K562 (cell line): ENCODE measurements around the gene ADRA2B. TPM values are rescaled to one million over a fixed set of nuclear protein-coding genes. Genes with fewer than 3 reads are reported as not detected.

Source experiments
- ATAC-seq: fragments of 200-7000 bp; cut with Tn5 transposase; 3 replicates; pipeline ENCODE4 v1.9.1; 2020; ENCODE audit warnings: moderate library complexity
- BruUV-seq: library from RNA; stranded (reverse); fragments of 400-500 nt; replicated peaks from 2 replicates; lab custom pipeline; 2021; lab: Mats Ljungman, UMichigan
- CTCF ChIA-PET: fragments of 300-600 bp; formaldehyde crosslinking; extraction: SDS; loops from one replicate; lab custom pipeline; 2021; ENCODE audit warnings: low intra/inter-chr PET ratio; lab: Yijun Ruan, JAX
- POLR2A ChIA-PET: fragments of 300-600, 350-650 bp; sonication (Branson Sonifier 250); formaldehyde crosslinking; extraction: SDS; loops from one replicate; lab custom pipeline; 2021; ENCODE audit warnings: antibody characterized with exemption, inconsistent platforms; lab: Yijun Ruan, JAX
- DNase-seq, 4 experiments: peaks; one replicate each; pipeline versions ENCODE4 v3.0.0 to v3.0.0-alpha.2; 2011 to 2018; ENCODE audit warnings: low spot score in 3 of 4, mixed read lengths in 3 of 4; ENCODE audit errors: extremely low read depth in 1 of 4
- FAIRE-seq: peaks from 2 replicates; lab custom pipeline; 2011; peaks lifted over from hg19 to GRCh38; lab: Jason Lieb, UNC
- H2AFZ ChIP-seq: 2 replicates; pipeline ENCODE4 v1.6.0; 2011; ENCODE audit warnings: low read depth, low read length, control low read depth, inconsistent platforms
- H3K27ac ChIP-seq: fragments of 200-600 bp; 3 replicates; pipeline ENCODE4 v1.8.0; 2011; ENCODE audit warnings: low read depth, mild to moderate bottlenecking, control low read depth, inconsistent platforms, low read length, moderate library complexity, mixed read lengths; ENCODE audit errors: extremely low read depth
- H3K27me3 ChIP-seq, 2 experiments: fragments of 300-600 bp in 1 of 2; 2 replicates in 1 of 2; 3 replicates in 1 of 2; pipeline versions ENCODE4 v1.6.0 to v1.8.0; 2011; ENCODE audit warnings: inconsistent platforms in 2 of 2, low read length in 2 of 2, mild to moderate bottlenecking in 1 of 2, mixed read lengths in 1 of 2, moderate library complexity in 1 of 2; ENCODE audit not compliant: control insufficient read depth in 2 of 2, insufficient read depth in 2 of 2
- H3K36me3 ChIP-seq: fragments of 300-600 bp; 3 replicates; pipeline ENCODE4 v1.8.0; 2011; ENCODE audit warnings: mild to moderate bottlenecking, low read length, inconsistent platforms; ENCODE audit not compliant: control insufficient read depth, insufficient read depth
- H3K4me1 ChIP-seq, 2 experiments: fragments of 200-600 bp in 1 of 2; replicated peaks in 1 of 2; 2 replicates in 1 of 2; 3 replicates in 1 of 2; pipeline versions ENCODE4 v1.5.1 to v1.8.0; 2011; ENCODE audit warnings: inconsistent platforms in 2 of 2, low read length in 2 of 2, mild to moderate bottlenecking in 1 of 2, mixed read lengths in 1 of 2, moderate library complexity in 1 of 2; ENCODE audit not compliant: control insufficient read depth in 2 of 2, insufficient read depth in 2 of 2
- H3K4me2 ChIP-seq: 2 replicates; pipeline ENCODE4 v1.6.1; 2011; ENCODE audit warnings: low read length, control low read depth, inconsistent platforms, mixed read lengths; ENCODE audit not compliant: insufficient read depth
- H3K4me3 ChIP-seq: fragments of 200-600 bp; sonication (generic), shearing (Covaris generic); 2 replicates; pipeline ENCODE4 v1.5.1; 2016; ENCODE audit warnings: control low read depth, inconsistent platforms
- H3K79me2 ChIP-seq: fragments of 200-600 bp; 3 replicates; pipeline ENCODE4 v1.8.0; 2011; ENCODE audit warnings: low read length, inconsistent platforms; ENCODE audit not compliant: control insufficient read depth, insufficient read depth
- H3K9ac ChIP-seq, 2 experiments: 2 replicates each; pipeline versions ENCODE4 v1.6.0 to v1.6.1; 2011; ENCODE audit warnings: low read depth in 2 of 2, low read length in 2 of 2, control low read depth in 1 of 2, inconsistent platforms in 1 of 2, mild to moderate bottlenecking in 1 of 2, mixed read lengths in 1 of 2; ENCODE audit not compliant: insufficient read depth in 1 of 2
- H3K9me1 ChIP-seq: one replicate; pipeline ENCODE4 v1.6.0; 2011; ENCODE audit warnings: inconsistent platforms, mild to moderate bottlenecking, low read length, moderate library complexity; ENCODE audit not compliant: control insufficient read depth, insufficient read depth
- H3K9me3 ChIP-seq: replicated peaks from 2 replicates; pipeline ENCODE4 v1.5.1; 2011; ENCODE audit warnings: low read depth, low read length, inconsistent platforms; ENCODE audit not compliant: control insufficient read depth, insufficient read depth
- H4K20me1 ChIP-seq: replicated peaks from 2 replicates; pipeline ENCODE4 v1.6.1; 2011; ENCODE audit warnings: low read length, inconsistent platforms, mixed read lengths; ENCODE audit not compliant: control insufficient read depth, insufficient read depth
- E2F3 ChIP-seq: fragments of 250-450 bp; sonication (Bioruptor Pico); IDR thresholded peaks from 2 replicates; pipeline ENCODE4 v1.4.0; 2020; ENCODE audit warnings: mild to moderate bottlenecking
- ILK ChIP-seq: fragments of 450-650 bp; IDR thresholded peaks from 2 replicates; pipeline ENCODE4 v1.6.1; 2016; ENCODE audit warnings: missing genetic modification characterization, low read depth, mild to moderate bottlenecking, missing compliant biosample characterization, moderate library complexity, borderline replicate concordance
- IRF2 ChIP-seq: sonication (generic); formaldehyde crosslinking; IDR thresholded peaks from 2 replicates; pipeline ENCODE4 v1.8.1; 2022; ENCODE audit warnings: mild to moderate bottlenecking, missing genetic modification reagents
- MCM2 ChIP-seq: fragments of 450-650 bp; IDR thresholded peaks from 2 replicates; pipeline ENCODE4 v1.6.1; 2017; ENCODE audit warnings: low read depth, mild to moderate bottlenecking
- NFRKB ChIP-seq: fragments of 450-650 bp; IDR thresholded peaks from 2 replicates; pipeline ENCODE4 v1.6.1; 2016; ENCODE audit warnings: low read depth
- NUFIP1 ChIP-seq: fragments of 450-650 bp; IDR thresholded peaks from 2 replicates; pipeline ENCODE4 v1.6.1; 2018; ENCODE audit not compliant: partially characterized antibody
- RBFOX2 ChIP-seq: fragments of 200-400 bp; formaldehyde crosslinking; IDR thresholded peaks from 2 replicates; pipeline ENCODE4 v1.6.1; 2017; ENCODE audit warnings: low read depth, mild to moderate bottlenecking, low read length, moderate library complexity
- ZBTB49 ChIP-seq: sonication (generic); formaldehyde crosslinking; IDR thresholded peaks from 2 replicates; pipeline ENCODE4 v1.8.0; 2022; ENCODE audit warnings: missing genetic modification reagents, mild to moderate bottlenecking, borderline replicate concordance
- ZFP30 ChIP-seq: fragments of 250-450 bp; sonication (Bioruptor Pico); IDR thresholded peaks from 2 replicates; pipeline ENCODE4 v1.8.0; 2022; ENCODE audit warnings: moderate library complexity, mild to moderate bottlenecking, inconsistent platforms, borderline replicate concordance
- WGBS: fragments of 100-300 bp; shearing (Covaris generic); methylation state at CpG from one replicate; pipeline ENCODE4 v1.1.6; 2016; ENCODE audit warnings: low coverage, mixed read lengths; ENCODE audit not compliant: insufficient coverage; ENCODE audit errors: missing lambda C conversion rate; 5-methylcytosine and 5-hydroxymethylcytosine counted together
- in situ Hi-C: fragments of 300-500 bp; cut with MboI; formaldehyde crosslinking; loops from 4 replicates; pipeline ENCODE4 v1.15.0; 2018; ENCODE audit warnings: inconsistent platforms, mixed read lengths
- intact Hi-C: fragments of 100-400 bp; cut with micrococcal nuclease; formaldehyde crosslinking; loops from 2 replicates; pipeline ENCODE4 v1.14.2; 2022
- polyA plus RNA-seq, 8 experiments: library from polyadenylated mRNA; depleted of rRNA in 4 of 8; stranded (reverse) in 5 of 8; unstranded in 3 of 8; fragments of >200 nt; fragmentation: Nextera tagmentation in 2 of 8; fragmentation: Illumina TruSeq in 1 of 8; extraction: Ambion mirVana in 2 of 8; extraction: Trizol in 1 of 8; gene quantifications; 2 replicates each; pipeline versions ENCODE4 v1.2.1 to v1.2.3, GENCODE V29; 2011 to 2014; ENCODE audit warnings: inconsistent platforms in 1 of 8, missing spikeins in 1 of 8
- total RNA-seq, 7 experiments: library from RNA; depleted of rRNA in 6 of 7; stranded (reverse); fragments of >200 nt in 6 of 7; fragmentation: Illumina TruSeq in 2 of 7; extraction: Trizol in 2 of 7; gene quantifications; 2 replicates each; pipeline versions ENCODE4 v1.2.1 to v1.2.3, GENCODE V29; 2011 to 2021; ENCODE audit warnings: low replicate concordance in 1 of 7
- TF ChIP-seq, protein P1 (sequence below): fragments of 250-450 bp; sonication (Bioruptor Pico); IDR thresholded peaks from 2 replicates; pipeline ENCODE4 v1.5.0; 2021; ENCODE audit warnings: mild to moderate bottlenecking, moderate library complexity

ADRA2B gene
- total and polyA plus RNA-seq, 9 of the 15 experiments (the other 6 are each of a cell fraction or from before 2014, with no cell fraction given), result not detected

GRCh38 chr2:96137321-96138178, 21.2 kb upstream of the ADRA2B start:
- H3K9me3 ChIP-seq, result no peaks in the 10 kb centered on the region
- H2AFZ ChIP-seq, result no peak overlapping the region
- H3K36me3 ChIP-seq, result no peaks in the 10 kb centered on the region
- no peak overlapping the region for H3K4me3 ChIP-seq
- no peaks in the 10 kb centered on the region for H3K79me2 ChIP-seq
- FAIRE-seq, result no peak
- peaks cover 34 to 63% of the 10 kb centered on the region in 2 experiments for H3K27me3 ChIP-seq
- in situ Hi-C loops, result no loop called here
- CTCF ChIA-PET, result interaction anchor here (0.6 to 3.0 kb wide), 4 partner anchors 124 to 371 kb away, joined by 3 to 40 read pairs (median 3); no protein-coding TSS in a partner anchor
- TF ChIP-seq, protein P1, sequence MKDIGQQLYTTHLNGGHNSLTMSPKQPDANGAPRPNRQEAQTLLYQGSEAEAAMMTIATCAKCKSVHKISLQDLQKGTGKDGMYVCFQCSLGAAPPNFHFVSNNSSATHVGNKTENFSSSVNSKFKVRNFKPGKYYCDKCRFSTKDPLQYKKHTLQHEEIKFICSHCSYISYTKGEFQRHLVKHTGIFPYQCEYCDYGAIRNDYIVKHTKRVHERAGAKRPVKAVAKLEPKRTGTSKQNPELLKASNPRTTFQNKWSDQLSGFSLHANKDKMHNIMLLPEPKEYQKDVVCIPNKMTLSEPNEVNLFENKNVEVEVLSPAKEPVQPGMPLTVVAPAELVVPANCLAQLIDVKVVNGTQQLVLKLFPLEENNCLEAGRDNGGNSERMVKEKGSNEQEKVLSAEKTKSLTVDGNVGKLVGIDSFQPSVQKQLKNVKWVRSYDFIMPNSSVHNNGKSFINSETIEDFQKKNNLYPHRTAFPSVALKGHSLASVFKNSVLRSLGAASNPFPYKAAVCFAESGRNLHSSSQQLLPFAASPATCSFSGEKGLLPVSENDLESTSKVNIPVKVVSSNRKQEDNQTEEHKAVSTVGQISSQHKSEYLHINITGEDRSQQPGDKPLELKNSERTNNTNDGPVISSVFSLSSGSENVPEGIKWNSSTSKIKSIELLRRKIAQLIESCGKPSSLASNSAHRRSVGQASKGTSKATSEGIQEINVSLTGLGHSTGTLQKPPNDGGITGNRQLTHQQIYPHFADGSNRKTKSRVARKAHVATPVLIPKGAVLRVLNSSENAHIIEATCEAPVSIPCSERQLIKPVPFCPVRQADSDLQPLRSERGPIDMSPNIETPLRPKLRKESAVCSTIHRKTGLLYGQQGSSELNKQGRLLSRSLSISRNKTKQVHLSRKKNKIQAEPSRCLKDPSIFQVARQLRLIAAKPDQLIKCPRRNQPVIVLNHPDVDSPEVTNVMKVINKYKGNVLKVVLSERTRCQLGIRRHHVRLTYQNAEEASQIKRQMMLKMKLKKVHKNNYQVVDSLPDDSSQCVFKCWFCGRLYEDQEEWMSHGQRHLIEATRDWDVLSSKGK (CRISPR knock-in tag), result no peak
- TF ChIP-seq MCM2 (no peak), ILK (tag) (no peak), ZFP30 (CRISPR knock-in tag) (no peak), E2F3 (CRISPR knock-in tag) (no peak), NFRKB (no peak), ZBTB49 (CRISPR knock-in tag) (no peak), IRF2 (CRISPR knock-in tag) (no peak), NUFIP1 (no peak), RBFOX2 (no peak)
- TF ChIP-seq, all 486 proteins: peak for 0
- no peaks in the 10 kb centered on the region for H3K9me1 ChIP-seq
- POLR2A ChIA-PET, result interaction anchor here (1.3 kb wide), 1 partner anchor 37 kb away, joined by 6 read pairs; no protein-coding TSS in a partner anchor
- H4K20me1 ChIP-seq, result 0 out of 2 replicates have a peak, but pooled peaks cover 20% of the 10 kb centered on the region
- no TSS peak for BruUV-seq
- H3K9ac ChIP-seq, result no peak overlapping the region
- H3K4me2 ChIP-seq, result no peak overlapping the region
- peaks cover 0 to 4% of the 10 kb centered on the region in 2 experiments; a peak in 3 of 5 replicates for H3K4me1 ChIP-seq
- under 1% methylated on average over 15 of the region's 15 CpGs for WGBS
- intact Hi-C loops, result loop anchor here (1.0 to 2.0 kb wide), 3 partner anchors 37 to 371 kb away; no protein-coding TSS in a partner anchor
- DNase-seq, result no peak
- H3K27ac ChIP-seq, result no peak overlapping the region
- no peak for ATAC-seq
